ENCODE data around the gene RELT. TPM values are rescaled to one million over a fixed set of nuclear protein-coding genes. Genes with fewer than 3 reads are reported as not detected.

The RELT gene
- total and polyA plus RNA-seq, 2 experiments from 2014 or later: 9.3 to 18.7 TPM

DNA sequence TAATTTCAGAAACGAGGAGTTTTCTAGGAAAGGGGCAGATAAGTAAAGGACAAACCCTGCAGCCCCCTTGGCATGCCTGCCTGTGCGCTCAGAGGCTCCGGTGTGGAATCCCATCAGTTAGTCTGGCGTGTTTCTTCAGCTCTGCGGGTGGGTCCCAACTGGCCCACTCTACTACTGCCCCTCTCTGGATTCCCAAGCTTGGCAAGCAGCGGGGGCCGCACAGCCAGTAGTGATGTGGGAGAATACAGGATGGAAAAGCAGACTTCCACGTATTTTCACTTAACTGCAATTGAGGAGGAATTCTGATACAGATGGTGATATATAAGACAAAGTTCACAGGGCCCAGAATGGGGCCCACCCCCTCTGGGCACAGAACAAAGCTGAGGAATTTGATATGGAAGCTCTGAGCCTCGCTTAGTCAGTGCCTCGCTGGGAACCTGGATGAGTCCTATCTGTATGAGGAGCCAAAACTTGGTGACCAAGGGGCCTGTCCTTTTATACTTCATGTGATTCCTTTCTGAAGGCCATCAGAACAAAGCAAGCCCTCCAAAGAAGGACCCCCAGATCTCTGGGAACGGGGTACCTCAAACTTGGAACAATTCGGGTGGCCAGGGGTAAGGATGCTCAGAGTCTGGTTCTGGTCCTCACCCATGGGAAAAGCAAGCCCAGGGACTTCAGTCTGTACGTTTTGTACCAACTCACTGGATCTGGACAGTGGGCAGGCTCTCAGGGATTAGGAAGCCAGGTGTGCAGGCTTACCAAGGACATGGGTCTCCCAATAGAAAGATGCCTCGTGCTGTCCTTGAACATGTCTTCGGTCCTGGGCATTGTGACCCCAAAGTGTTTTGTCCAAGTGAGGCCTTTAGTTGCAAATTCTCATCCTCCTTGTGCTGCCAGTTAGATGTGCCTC is 26.0 kb downstream of the RELT start:
- Histone ChIP-seq H3K4me3 (no peak overlapping the region), H3K36me3 (no peaks in the 10 kb centered on the region), H3K4me1 (ENCODE audit: low read depth) (peaks cover 4% of the 10 kb centered on the region), H3K9me3 (ENCODE audit: low read depth) (no peaks in the 10 kb centered on the region), H3K27me3 (no peaks in the 10 kb centered on the region), H3K27ac (no peak overlapping the region)
- TF ChIP-seq, protein P1, sequence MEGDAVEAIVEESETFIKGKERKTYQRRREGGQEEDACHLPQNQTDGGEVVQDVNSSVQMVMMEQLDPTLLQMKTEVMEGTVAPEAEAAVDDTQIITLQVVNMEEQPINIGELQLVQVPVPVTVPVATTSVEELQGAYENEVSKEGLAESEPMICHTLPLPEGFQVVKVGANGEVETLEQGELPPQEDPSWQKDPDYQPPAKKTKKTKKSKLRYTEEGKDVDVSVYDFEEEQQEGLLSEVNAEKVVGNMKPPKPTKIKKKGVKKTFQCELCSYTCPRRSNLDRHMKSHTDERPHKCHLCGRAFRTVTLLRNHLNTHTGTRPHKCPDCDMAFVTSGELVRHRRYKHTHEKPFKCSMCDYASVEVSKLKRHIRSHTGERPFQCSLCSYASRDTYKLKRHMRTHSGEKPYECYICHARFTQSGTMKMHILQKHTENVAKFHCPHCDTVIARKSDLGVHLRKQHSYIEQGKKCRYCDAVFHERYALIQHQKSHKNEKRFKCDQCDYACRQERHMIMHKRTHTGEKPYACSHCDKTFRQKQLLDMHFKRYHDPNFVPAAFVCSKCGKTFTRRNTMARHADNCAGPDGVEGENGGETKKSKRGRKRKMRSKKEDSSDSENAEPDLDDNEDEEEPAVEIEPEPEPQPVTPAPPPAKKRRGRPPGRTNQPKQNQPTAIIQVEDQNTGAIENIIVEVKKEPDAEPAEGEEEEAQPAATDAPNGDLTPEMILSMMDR (IDR thresholded peaks at IDR 0.05; ENCODE audit: low read depth, low read length): no peak
- peak in 1 of 2 donors; percentile 36 for DNase-seq (ENCODE audit: low read depth in 1 of 2, low spot score in 1 of 2)

DNA sequence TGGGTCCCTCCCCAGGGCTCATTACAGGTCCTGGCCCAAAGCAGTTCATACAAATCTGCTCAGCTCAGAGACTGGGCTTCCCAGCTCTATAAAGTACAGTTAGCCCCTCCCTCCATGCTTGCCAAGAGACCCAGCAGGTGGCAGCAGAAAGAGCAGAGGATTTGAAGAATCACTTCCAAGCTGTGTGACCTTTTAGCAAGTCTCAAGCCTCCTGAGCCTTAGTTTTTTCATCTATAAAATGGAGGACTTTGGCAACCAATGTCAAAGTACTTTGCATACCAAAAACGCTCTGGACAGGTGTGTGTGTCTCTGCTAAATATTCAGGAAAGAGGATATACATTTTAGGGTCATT is 26.6 kb downstream of the RELT start:
- Histone ChIP-seq H3K4me3 (no peak overlapping the region), H3K36me3 (no peaks in the 10 kb centered on the region), H3K9me3 (ENCODE audit: low read depth) (no peaks in the 10 kb centered on the region), H3K4me1 (ENCODE audit: low read depth) (peaks cover 4% of the 10 kb centered on the region), H3K27me3 (no peaks in the 10 kb centered on the region), H3K27ac (no peak overlapping the region)
- TF ChIP-seq, protein P1 (IDR thresholded peaks at IDR 0.05; ENCODE audit: low read depth, low read length): peak; percentile 27
- no peak for DNase-seq (ENCODE audit: low read depth in 1 of 2, low spot score in 1 of 2)

DNA sequence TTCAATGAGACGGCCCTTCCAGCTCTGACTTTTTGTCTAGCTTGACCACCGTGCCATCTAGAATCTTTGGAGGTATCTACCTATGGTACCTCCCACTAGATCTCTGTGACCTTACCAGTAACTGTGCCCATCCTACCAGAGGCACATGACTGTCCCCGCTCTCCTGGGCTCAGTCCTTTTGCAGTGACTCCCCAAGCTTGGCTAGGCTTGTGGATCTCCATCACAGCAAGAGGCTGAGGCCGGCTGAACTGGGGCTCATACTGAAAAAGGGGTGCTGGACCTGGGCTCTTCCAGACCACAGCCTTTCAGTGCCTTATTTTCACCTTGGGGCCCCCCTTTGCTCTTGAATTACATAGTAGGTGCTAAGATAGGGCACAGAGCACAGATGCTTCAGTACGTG is 27.3 kb downstream of the RELT start:
- TF ChIP-seq, protein P1 (IDR thresholded peaks at IDR 0.05; ENCODE audit: low read depth, low read length): no peak
- Histone ChIP-seq H3K36me3 (no peaks in the 10 kb centered on the region), H3K9me3 (ENCODE audit: low read depth) (no peaks in the 10 kb centered on the region), H3K4me3 (no peak overlapping the region), H3K4me1 (ENCODE audit: low read depth) (peaks cover 4% of the 10 kb centered on the region), H3K27me3 (no peaks in the 10 kb centered on the region), H3K27ac (peak overlapping the region; percentile 31)
- no peak for DNase-seq (ENCODE audit: low read depth in 1 of 2, low spot score in 1 of 2)

DNA sequence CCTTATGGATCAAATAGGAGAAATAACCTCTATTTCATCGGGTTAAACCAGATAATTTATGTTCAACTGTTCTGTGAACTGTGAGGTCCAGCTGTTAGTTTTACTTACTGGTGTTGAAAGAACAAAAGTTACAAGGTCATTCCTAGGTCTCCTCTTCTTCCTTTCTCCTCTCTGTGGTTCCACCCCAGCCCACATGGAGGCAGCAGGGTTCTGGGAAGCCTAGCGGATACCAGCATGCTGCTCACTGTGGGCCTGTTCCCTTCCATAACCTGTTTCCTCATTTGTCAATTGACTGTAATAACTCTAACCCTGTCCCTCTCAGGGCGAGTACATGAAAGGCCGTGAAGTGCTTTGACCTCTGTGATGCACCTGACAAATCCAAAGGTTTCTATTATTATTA is 27.8 kb downstream of the RELT start:
- Histone ChIP-seq H3K36me3 (no peaks in the 10 kb centered on the region), H3K27ac (peak overlapping the region; percentile 31), H3K27me3 (no peaks in the 10 kb centered on the region), H3K9me3 (ENCODE audit: low read depth) (no peaks in the 10 kb centered on the region), H3K4me1 (ENCODE audit: low read depth) (peaks cover 4% of the 10 kb centered on the region), H3K4me3 (no peak overlapping the region)
- TF ChIP-seq, protein P1 (IDR thresholded peaks at IDR 0.05; ENCODE audit: low read depth, low read length): peak; percentile 91
- peak; percentile 80 to 81 for DNase-seq (ENCODE audit: low read depth in 1 of 2, low spot score in 1 of 2)

DNA sequence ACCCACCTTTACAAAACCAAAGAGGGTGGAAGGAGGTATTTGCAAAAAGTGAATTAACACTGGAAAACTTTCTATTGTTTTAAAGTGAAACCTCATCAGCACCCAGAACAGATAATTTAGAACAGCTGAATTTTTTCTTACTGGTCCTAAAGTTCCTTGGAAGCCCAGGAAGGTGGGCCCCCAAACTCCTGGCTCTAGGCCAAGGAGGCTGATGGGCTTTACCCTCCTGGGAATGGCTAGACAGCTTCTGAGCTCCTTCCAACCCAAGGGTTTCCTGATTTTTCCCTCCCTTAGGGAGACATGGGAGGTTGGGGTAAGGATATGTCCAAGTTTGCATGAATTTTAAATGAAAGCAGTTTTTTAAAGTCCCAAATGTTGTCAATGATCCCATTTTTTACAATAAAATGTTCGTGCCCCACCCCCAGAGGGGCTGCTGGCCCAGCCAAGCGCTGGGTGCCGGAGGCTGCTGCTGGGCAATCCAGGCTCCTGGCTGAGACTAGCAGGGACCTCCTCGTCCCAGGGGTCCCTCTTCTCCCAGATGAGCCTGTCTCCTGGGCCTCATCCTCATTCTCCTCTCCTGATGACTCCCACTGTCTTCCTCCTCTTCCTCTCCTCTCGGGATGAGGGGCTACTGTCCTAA is 28.4 kb downstream of the RELT start:
- TF ChIP-seq, protein P1 (IDR thresholded peaks at IDR 0.05; ENCODE audit: low read depth, low read length): no peak
- Histone ChIP-seq H3K36me3 (peaks cover 1% of the 10 kb centered on the region), H3K9me3 (ENCODE audit: low read depth) (no peaks in the 10 kb centered on the region), H3K4me1 (ENCODE audit: low read depth) (peaks cover 4% of the 10 kb centered on the region), H3K27me3 (no peaks in the 10 kb centered on the region), H3K4me3 (no peak overlapping the region), H3K27ac (no peak overlapping the region)
- DNase-seq (ENCODE audit: low read depth in 1 of 2, low spot score in 1 of 2): no peak
